Breast epithelium (tissue), 3 donors: Measurements from ENCODE around the gene FAM110C.

Experiments used
- POLR2A ChIP-seq: fragments of 450-650 bp; IDR thresholded peaks from one replicate; pipeline ENCODE4 v1.6.1; 2016; ENCODE audit warnings: antibody characterized with exemption, mild to moderate bottlenecking, moderate library complexity
- TF ChIP-seq, protein P1 (sequence below), 3 donors: fragments of 450-650 bp; IDR thresholded peaks; one replicate each; pipeline ENCODE4 v1.5.1; 2016 to 2017; ENCODE audit warnings: antibody characterized with exemption in 3 of 3, mild to moderate bottlenecking in 3 of 3, moderate library complexity in 3 of 3

DNA sequence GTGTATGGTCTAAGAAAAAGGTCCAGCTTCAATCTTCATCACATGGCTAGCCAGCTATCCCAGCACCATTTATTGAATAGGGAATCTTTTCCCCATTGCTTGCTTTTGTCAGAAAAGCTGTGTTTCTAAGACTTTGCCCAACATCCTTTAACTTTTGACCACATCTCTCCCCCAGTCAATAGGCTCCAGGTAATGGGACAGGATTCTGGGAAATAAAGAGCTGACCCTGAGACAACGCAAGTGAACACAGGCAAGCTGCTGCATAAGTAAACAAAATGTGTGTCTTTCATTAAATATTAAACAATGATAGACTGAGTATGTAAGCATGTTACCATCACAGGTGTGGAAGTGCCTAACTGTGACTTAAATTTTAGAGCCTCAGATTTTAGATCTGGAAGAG lies 23.0 kb downstream of the FAM110C start:
- TF ChIP-seq POLR2A = no peak
- TF ChIP-seq, protein P1, sequence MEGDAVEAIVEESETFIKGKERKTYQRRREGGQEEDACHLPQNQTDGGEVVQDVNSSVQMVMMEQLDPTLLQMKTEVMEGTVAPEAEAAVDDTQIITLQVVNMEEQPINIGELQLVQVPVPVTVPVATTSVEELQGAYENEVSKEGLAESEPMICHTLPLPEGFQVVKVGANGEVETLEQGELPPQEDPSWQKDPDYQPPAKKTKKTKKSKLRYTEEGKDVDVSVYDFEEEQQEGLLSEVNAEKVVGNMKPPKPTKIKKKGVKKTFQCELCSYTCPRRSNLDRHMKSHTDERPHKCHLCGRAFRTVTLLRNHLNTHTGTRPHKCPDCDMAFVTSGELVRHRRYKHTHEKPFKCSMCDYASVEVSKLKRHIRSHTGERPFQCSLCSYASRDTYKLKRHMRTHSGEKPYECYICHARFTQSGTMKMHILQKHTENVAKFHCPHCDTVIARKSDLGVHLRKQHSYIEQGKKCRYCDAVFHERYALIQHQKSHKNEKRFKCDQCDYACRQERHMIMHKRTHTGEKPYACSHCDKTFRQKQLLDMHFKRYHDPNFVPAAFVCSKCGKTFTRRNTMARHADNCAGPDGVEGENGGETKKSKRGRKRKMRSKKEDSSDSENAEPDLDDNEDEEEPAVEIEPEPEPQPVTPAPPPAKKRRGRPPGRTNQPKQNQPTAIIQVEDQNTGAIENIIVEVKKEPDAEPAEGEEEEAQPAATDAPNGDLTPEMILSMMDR (IDR thresholded peaks at IDR 0.05) = no peak
